ENCODE results near the gene DPY30. TPM values are rescaled to one million over a fixed set of nuclear protein-coding genes. Genes with fewer than 3 reads are reported as not detected.

Gene DPY30
- total RNA-seq, 1 donor from 2014 or later: 64.1 TPM

DNA sequence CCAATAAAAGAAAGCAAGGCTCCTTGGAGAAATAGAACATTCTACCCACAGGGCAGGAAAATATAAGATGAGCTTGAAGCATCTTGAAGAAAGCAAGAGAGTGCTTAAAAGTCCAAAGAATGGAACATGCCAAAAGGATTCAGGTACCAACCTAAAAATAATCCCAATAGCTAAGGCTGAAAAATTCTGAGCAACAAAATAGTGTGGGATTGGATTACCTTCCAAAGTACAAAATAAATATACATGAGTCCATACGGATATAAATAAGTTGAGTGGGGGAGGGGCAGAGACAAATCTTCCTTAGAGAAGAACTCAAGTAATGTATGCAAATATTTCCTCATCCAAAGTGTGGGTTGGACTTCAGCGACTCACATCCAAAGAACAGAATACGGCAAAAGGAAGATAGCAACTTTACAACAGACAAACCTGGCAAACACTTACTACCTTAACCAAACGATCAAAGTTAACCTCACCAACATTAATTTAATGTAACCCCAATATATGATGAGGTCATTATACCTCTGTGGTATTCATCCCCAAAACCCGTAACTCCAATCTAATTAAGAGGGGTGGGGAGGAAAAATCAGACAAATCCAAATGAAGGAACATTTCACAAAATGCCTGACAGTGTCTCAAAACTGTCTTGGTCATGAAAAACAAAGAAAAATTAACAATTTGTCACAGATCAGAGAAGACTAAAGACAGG, 55.7 kb downstream of the DPY30 start:
- TF ChIP-seq, protein P1, sequence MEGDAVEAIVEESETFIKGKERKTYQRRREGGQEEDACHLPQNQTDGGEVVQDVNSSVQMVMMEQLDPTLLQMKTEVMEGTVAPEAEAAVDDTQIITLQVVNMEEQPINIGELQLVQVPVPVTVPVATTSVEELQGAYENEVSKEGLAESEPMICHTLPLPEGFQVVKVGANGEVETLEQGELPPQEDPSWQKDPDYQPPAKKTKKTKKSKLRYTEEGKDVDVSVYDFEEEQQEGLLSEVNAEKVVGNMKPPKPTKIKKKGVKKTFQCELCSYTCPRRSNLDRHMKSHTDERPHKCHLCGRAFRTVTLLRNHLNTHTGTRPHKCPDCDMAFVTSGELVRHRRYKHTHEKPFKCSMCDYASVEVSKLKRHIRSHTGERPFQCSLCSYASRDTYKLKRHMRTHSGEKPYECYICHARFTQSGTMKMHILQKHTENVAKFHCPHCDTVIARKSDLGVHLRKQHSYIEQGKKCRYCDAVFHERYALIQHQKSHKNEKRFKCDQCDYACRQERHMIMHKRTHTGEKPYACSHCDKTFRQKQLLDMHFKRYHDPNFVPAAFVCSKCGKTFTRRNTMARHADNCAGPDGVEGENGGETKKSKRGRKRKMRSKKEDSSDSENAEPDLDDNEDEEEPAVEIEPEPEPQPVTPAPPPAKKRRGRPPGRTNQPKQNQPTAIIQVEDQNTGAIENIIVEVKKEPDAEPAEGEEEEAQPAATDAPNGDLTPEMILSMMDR (IDR thresholded peaks at IDR 0.05; ENCODE audit: insufficient read depth, low read length, poor library complexity, severe bottlenecking): no peak
- Histone ChIP-seq H3K36me3 (ENCODE audit: control insufficient read depth, insufficient read depth, low read length) (no peaks in the 10 kb centered on the region), H3K27me3 (ENCODE audit: control insufficient read depth, insufficient read depth, low read length) (no peaks in the 10 kb centered on the region), H3K4me3 (ENCODE audit: low read depth, low read length) (no peak overlapping the region)
- no peak for DNase-seq (ENCODE audit: low read depth)

DNA sequence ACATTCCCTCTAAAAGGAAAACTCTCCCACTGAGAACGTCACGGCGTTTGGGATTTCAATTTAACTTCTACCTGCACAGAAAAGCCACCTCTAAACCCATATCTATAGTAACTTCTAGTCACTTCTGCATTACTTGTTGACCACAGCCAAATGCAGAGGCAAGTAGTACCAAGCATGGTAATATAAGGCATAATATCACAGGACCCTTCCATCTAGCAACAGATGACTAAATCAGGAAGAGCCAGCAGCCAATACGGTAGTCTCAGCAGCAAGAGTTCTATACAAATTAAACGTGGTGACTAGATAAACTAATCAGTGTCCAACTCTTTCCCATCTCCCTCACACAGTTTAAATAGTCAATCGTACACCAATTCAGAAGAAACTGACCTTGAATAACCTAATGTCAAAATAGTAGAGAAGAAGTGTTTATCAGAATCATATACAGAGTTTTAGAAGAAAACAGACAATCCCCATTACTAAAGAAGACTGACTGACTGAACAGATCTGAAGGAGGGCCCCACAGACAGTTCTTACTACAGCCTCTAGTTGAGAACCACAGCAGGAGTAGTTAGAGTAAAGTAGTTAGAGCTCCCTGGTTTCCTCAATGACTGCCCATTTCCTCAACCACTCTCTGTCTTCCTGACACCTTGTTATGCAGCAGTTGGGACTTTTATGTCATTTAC, 58.8 kb downstream of the DPY30 start:
- DNase-seq (ENCODE audit: low read depth): no peak
- Histone ChIP-seq H3K4me3 (ENCODE audit: low read depth, low read length) (no peak overlapping the region), H3K36me3 (ENCODE audit: control insufficient read depth, insufficient read depth, low read length) (no peaks in the 10 kb centered on the region), H3K27me3 (ENCODE audit: control insufficient read depth, insufficient read depth, low read length) (no peaks in the 10 kb centered on the region)
- TF ChIP-seq, protein P1 (IDR thresholded peaks at IDR 0.05; ENCODE audit: insufficient read depth, low read length, poor library complexity, severe bottlenecking): no peak

DNA sequence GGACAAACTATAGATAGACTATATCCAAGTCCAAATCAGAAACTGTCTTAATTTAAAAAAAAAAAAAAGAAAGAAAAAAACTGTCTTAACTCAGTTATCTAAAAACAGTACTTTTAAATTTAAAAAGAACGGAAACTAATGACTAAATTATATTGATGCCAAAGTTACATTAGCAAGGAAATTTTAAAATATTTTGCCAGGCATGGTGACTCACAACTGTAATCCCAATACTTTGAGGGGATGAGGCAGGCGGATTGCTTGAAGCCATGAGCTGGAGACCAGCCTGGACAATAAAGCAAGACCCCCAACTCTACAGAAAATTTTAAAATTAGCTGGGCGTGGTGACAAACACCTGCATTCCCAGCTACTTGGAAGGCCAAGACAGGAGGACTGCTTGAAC, 59.6 kb downstream of the DPY30 start:
- Histone ChIP-seq H3K4me3 (ENCODE audit: low read depth, low read length) (no peak overlapping the region), H3K27me3 (ENCODE audit: control insufficient read depth, insufficient read depth, low read length) (no peaks in the 10 kb centered on the region), H3K36me3 (ENCODE audit: control insufficient read depth, insufficient read depth, low read length) (no peaks in the 10 kb centered on the region)
- no peak for DNase-seq (ENCODE audit: low read depth)
- TF ChIP-seq, protein P1 (IDR thresholded peaks at IDR 0.05; ENCODE audit: insufficient read depth, low read length, poor library complexity, severe bottlenecking): no peak

DNA sequence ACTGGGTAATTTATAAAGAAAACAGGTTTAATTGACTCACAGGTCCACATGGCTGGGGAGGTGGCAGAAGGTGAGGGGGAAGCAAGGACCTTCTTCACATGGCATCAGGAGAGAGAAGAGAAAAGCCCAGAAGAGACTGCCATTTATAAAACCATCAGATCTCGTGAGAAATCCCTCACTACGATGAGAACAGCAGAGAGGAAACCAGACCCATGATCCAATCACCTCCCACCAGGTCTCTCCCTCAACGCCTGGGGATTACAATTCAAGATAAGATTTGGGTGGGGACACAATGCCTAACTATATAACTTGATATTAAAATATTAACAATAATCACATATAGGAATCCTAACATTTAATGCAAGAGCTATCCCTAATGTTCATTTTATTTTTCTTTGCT, 60.6 kb downstream of the DPY30 start:
- H3K4me3 ChIP-seq (ENCODE audit: low read depth, low read length): no peak overlapping the region
- TF ChIP-seq, protein P1 (IDR thresholded peaks at IDR 0.05; ENCODE audit: insufficient read depth, low read length, poor library complexity, severe bottlenecking): no peak
- H3K36me3 ChIP-seq (ENCODE audit: control insufficient read depth, insufficient read depth, low read length): no peaks in the 10 kb centered on the region
- no peak for DNase-seq (ENCODE audit: low read depth)
- H3K27me3 ChIP-seq (ENCODE audit: control insufficient read depth, insufficient read depth, low read length): no peaks in the 10 kb centered on the region

DNA sequence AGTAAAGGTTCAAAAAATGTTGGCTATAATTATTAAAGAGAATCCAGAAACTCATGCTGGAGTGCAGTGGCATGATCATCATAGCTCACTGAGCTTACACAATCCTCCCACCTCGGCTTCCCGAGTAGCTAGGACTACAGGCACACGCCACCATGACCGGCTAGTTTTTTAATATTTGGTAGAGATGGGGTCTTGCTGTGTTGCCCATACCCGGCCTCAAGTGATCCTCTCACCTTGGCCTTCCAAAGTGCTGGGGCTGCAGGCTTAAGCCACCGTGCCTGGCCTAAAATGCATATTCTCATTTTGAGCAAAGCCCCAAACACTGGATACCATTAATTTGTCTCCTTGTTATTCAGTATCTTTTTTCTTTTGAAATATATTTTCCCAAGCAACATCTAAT, 61.2 kb downstream of the DPY30 start:
- no peaks in the 10 kb centered on the region for H3K36me3 ChIP-seq (ENCODE audit: control insufficient read depth, insufficient read depth, low read length)
- no peak for DNase-seq (ENCODE audit: low read depth)
- no peaks in the 10 kb centered on the region for H3K27me3 ChIP-seq (ENCODE audit: control insufficient read depth, insufficient read depth, low read length)
- no peak overlapping the region for H3K4me3 ChIP-seq (ENCODE audit: low read depth, low read length)
- TF ChIP-seq, protein P1 (IDR thresholded peaks at IDR 0.05; ENCODE audit: insufficient read depth, low read length, poor library complexity, severe bottlenecking): no peak

Other genes with a start within 250 kb of the DPY30 start
- gene MEMO1, start 28.8 kb downstream of the DPY30 start, total RNA-seq: 35.0 and 45.9 TPM in 2 replicates
- gene SPAST, start 23.8 kb upstream of the DPY30 start, total RNA-seq: 23.0 and 23.9 TPM in 2 replicates
- gene SLC30A6, start 126.1 kb upstream of the DPY30 start, total RNA-seq: 18.0 and 19.4 TPM in 2 replicates
- gene NLRC4, start 225.1 kb upstream of the DPY30 start, total RNA-seq: not detected in 2 replicates
- 21.6 and 29.8 TPM in 2 replicates for gene YIPF4, start 238.1 kb upstream of the DPY30 start, total RNA-seq

Data from kidney epithelial cell (primary cell).